ENCODE measurements around the gene KCNJ8.

Gene KCNJ8

DNA sequence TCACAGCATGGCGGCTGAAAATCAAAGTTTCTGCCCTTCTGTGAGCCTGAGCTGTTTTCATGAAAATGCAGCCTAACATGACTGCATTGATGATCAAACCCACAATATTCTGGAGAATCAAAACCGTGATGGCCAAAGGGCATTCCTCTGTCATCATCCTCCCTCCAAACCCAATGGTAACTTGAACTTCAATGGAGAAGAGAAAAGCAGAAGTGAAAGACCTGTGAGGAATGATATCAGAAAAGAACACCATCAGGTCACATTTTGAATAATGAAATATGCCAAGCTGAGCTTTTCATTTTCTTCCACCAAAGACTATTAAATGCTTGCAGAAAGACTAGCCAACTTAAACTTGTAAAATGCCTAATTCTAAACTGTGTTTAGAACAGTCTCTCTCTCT is 8.1 kb downstream of the KCNJ8 start:
- TF ChIP-seq CTCF (conservative IDR thresholded peaks at IDR 0.05; ENCODE audit: low read length) = no peak
- no peak overlapping the region for H3K4me3 ChIP-seq (ENCODE audit: low read length)
- no peak for DNase-seq (ENCODE audit: low read depth)

DNA sequence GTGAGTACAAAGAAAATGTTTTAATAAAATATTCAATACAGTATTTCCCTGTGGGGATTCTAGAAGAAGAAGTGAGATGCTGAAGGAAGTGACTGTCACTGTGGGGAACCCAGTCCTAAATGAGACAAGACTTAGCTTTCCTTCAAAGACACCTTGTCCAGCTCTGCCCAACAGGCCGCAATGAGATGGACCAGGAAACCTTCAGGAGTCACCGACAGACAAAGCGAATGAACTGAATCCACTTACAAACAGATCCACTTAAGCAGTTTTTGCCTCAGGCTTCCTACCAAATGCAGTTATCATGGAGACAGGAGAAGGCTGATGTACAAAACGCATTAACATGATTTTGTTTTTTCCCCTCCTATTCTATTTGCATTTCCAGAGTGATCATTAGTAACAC is 9.6 kb downstream of the KCNJ8 start:
- no peak overlapping the region for H3K4me3 ChIP-seq (ENCODE audit: low read length)
- no peak for TF ChIP-seq CTCF (conservative IDR thresholded peaks at IDR 0.05; ENCODE audit: low read length)
- no peak for DNase-seq (ENCODE audit: low read depth)

GRCh38 chr12:21764065-21764464 is 10.4 kb downstream of the KCNJ8 start:
- TF ChIP-seq CTCF (conservative IDR thresholded peaks at IDR 0.05; ENCODE audit: low read length) = no peak
- no peak overlapping the region for H3K4me3 ChIP-seq (ENCODE audit: low read length)
- DNase-seq (ENCODE audit: low read depth) = no peak

DNA sequence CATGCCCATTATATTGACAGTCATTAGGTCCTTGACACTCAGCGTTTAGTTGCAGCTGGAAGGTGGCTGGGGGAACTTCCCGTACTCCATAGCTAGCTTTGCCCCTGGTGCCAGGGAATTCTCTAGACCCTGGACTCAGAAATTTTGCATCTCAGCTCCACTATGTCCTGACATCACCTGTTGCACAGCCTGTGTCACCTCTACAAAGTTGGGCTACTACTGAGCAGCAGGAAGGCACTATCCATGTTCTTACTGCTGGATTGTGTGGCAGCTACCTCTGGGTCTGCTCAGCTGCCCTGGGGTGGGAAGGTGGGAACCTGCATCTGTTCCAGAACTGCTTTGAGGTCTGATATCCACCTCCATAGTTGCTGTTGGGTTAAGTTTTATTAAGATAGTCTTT is 11.0 kb downstream of the KCNJ8 start:
- TF ChIP-seq CTCF (conservative IDR thresholded peaks at IDR 0.05; ENCODE audit: low read length) = no peak
- DNase-seq (ENCODE audit: low read depth) = no peak
- no peak overlapping the region for H3K4me3 ChIP-seq (ENCODE audit: low read length)

DNA sequence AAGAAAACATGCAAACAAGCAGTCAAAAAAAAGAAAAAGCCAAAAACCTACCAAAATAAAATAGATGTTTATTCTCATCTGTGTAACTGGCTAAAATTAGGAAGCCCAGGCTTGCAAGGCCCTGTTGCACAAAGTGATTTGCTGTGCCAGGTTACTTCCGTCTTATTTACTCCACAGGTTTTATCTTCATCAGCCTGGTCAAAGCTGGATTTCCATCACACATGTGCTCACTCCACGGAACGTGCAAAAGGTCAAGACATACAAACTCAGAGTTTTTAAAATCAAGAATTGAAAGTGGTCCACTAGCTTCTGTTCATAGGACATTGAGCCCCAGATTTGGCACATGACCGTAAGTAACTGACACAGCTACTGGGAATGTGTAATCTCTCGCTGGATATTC is 14.8 kb downstream of the KCNJ8 start:
- no peak overlapping the region for H3K4me3 ChIP-seq (ENCODE audit: low read length)
- no peak for DNase-seq (ENCODE audit: low read depth)
- no peak for TF ChIP-seq CTCF (conservative IDR thresholded peaks at IDR 0.05; ENCODE audit: low read length)

GRCh38 chr12:21757735-21758134 is 16.8 kb downstream of the KCNJ8 start:
- no peak overlapping the region for H3K4me3 ChIP-seq (ENCODE audit: low read length)
- no peak for TF ChIP-seq CTCF (conservative IDR thresholded peaks at IDR 0.05; ENCODE audit: low read length)
- DNase-seq (ENCODE audit: low read depth) = no peak

GRCh38 chr12:21756699-21757098 is 17.8 kb downstream of the KCNJ8 start:
- no peak for DNase-seq (ENCODE audit: low read depth)
- no peak for TF ChIP-seq CTCF (conservative IDR thresholded peaks at IDR 0.05; ENCODE audit: low read length)
- H3K4me3 ChIP-seq (ENCODE audit: low read length) = no peak overlapping the region
